OCI-LY7 (cell line): ENCODE measurements around the gene ABHD12B.

Experiments
- EZH2phosphoT487 ChIP-seq: fragments of 200-600 bp; sonication (generic); IDR thresholded peaks from 2 replicates; pipeline ENCODE4 v1.6.1; 2018; ENCODE audit warnings: low read depth, borderline replicate concordance, mild to moderate bottlenecking, mixed run types, antibody characterized with exemption, low read length, moderate library complexity, mixed read lengths
- TF ChIP-seq, protein P1 (sequence below): fragments of 200-600 bp; sonication (generic); conservative IDR thresholded peaks from 2 replicates; pipeline ENCODE4 v1.5.1; 2014; ENCODE audit warnings: mild to moderate bottlenecking, antibody characterized with exemption, low read length, moderate library complexity, mixed read lengths

- TF ChIP-seq, protein P1, sequence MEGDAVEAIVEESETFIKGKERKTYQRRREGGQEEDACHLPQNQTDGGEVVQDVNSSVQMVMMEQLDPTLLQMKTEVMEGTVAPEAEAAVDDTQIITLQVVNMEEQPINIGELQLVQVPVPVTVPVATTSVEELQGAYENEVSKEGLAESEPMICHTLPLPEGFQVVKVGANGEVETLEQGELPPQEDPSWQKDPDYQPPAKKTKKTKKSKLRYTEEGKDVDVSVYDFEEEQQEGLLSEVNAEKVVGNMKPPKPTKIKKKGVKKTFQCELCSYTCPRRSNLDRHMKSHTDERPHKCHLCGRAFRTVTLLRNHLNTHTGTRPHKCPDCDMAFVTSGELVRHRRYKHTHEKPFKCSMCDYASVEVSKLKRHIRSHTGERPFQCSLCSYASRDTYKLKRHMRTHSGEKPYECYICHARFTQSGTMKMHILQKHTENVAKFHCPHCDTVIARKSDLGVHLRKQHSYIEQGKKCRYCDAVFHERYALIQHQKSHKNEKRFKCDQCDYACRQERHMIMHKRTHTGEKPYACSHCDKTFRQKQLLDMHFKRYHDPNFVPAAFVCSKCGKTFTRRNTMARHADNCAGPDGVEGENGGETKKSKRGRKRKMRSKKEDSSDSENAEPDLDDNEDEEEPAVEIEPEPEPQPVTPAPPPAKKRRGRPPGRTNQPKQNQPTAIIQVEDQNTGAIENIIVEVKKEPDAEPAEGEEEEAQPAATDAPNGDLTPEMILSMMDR, result no peak
- TF ChIP-seq EZH2phosphoT487, result no peak
Measured at GRCh38 chr14:50882932-50883826, 11.3 kb downstream of the ABHD12B start.
